Measurements from ENCODE around the gene TMEM14A.

GRCh38 chr6:52663120-52663935, 7.6 kb upstream of the TMEM14A start:
- no peak for TF ChIP-seq PTRF (tag; IDR thresholded peaks at IDR 0.05)
- no peak for TF ChIP-seq ETS1 (conservative IDR thresholded peaks at IDR 0.05; ENCODE audit: control insufficient read depth, low read depth, low read length)
- no peak for TF ChIP-seq BRF1 (IDR thresholded peaks at IDR 0.05; ENCODE audit: borderline replicate concordance, extremely low read depth, insufficient read length)
- no peak for TF ChIP-seq ARNT (IDR thresholded peaks at IDR 0.05)
- TF ChIP-seq CTCF (IDR thresholded peaks at IDR 0.05 in 2 of 3, conservative IDR thresholded peaks at IDR 0.05 in 1 of 3; ENCODE audit: insufficient read depth in 2 of 3, low read depth in 1 of 3, low read length in 3 of 3), result peak; percentile 77 to 92 (median 78)

All from K562 (cell line).